BE2C (cell line): Measurements from ENCODE around the gene CDK17.
"Not testable (repeated sequence)": the region's sequence is repeated elsewhere in the genome, so short reads cannot be mapped to it uniquely, and the experiment has no call there.

Experiments used
- DNase-seq: peaks from one replicate; pipeline ENCODE4 v3.0.0-alpha.2; 2020
- H3K27me3 ChIP-seq: fragments of 250-450 bp; sonication (Bioruptor Pico); 2 replicates; pipeline ENCODE4 v1.5.1; 2020; ENCODE audit warnings: mild to moderate bottlenecking
- H3K36me3 ChIP-seq: fragments of 250-450 bp; sonication (Bioruptor Pico); 2 replicates; pipeline ENCODE4 v1.5.1; 2020; ENCODE audit warnings: mild to moderate bottlenecking
- H3K4me1 ChIP-seq: fragments of 250-450 bp; sonication (Bioruptor Pico); 2 replicates; pipeline ENCODE4 v1.5.1; 2020
- H3K4me3 ChIP-seq: 2 replicates; pipeline ENCODE4 v1.5.1; 2011; ENCODE audit warnings: low read depth, low read length
- H3K9me3 ChIP-seq: fragments of 250-450 bp; sonication (Bioruptor Pico); 2 replicates; pipeline ENCODE4 v1.5.1; 2020
- TF ChIP-seq, protein P1 (sequence below): IDR thresholded peaks from 2 replicates; pipeline ENCODE4 v1.5.1; 2012; ENCODE audit warnings: mild to moderate bottlenecking, low read depth, low read length

The CDK17 gene

DNA sequence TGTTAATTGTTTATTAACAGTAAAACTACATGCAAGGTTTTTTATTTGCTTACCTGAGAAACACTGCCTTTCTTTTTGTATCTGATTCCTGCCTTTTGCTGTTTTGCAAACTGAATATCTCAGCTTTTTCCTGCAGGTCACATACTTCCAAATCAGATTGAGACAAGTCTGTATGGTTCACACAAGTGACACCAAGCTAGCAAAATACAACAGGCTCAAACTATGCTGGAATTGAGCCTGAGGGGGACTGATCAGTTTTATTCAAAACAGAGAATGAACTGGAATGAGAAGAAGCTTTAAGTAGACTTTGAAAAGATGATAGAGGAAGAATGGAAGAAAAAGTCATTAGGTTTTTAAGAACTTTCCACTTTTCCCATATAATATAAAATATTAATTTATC is 12.2 kb upstream of the CDK17 start:
- H3K9me3 ChIP-seq: no peaks in the 10 kb centered on the region
- H3K36me3 ChIP-seq: no peaks in the 10 kb centered on the region
- TF ChIP-seq, protein P1, sequence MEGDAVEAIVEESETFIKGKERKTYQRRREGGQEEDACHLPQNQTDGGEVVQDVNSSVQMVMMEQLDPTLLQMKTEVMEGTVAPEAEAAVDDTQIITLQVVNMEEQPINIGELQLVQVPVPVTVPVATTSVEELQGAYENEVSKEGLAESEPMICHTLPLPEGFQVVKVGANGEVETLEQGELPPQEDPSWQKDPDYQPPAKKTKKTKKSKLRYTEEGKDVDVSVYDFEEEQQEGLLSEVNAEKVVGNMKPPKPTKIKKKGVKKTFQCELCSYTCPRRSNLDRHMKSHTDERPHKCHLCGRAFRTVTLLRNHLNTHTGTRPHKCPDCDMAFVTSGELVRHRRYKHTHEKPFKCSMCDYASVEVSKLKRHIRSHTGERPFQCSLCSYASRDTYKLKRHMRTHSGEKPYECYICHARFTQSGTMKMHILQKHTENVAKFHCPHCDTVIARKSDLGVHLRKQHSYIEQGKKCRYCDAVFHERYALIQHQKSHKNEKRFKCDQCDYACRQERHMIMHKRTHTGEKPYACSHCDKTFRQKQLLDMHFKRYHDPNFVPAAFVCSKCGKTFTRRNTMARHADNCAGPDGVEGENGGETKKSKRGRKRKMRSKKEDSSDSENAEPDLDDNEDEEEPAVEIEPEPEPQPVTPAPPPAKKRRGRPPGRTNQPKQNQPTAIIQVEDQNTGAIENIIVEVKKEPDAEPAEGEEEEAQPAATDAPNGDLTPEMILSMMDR: no peak
- no peaks in the 10 kb centered on the region for H3K27me3 ChIP-seq
- DNase-seq: no peak
- no peak overlapping the region for H3K4me3 ChIP-seq
- no peaks in the 10 kb centered on the region for H3K4me1 ChIP-seq

- no peaks in the 10 kb centered on the region for H3K27me3 ChIP-seq
- TF ChIP-seq, protein P1: no peak
- DNase-seq: no peak
- no peaks in the 10 kb centered on the region for H3K4me1 ChIP-seq
- H3K9me3 ChIP-seq: no peaks in the 10 kb centered on the region
- no peak overlapping the region for H3K4me3 ChIP-seq
- no peaks in the 10 kb centered on the region for H3K36me3 ChIP-seq
Observed at GRCh38 chr12:96409731-96410130, 9.5 kb upstream of the CDK17 start.

DNA sequence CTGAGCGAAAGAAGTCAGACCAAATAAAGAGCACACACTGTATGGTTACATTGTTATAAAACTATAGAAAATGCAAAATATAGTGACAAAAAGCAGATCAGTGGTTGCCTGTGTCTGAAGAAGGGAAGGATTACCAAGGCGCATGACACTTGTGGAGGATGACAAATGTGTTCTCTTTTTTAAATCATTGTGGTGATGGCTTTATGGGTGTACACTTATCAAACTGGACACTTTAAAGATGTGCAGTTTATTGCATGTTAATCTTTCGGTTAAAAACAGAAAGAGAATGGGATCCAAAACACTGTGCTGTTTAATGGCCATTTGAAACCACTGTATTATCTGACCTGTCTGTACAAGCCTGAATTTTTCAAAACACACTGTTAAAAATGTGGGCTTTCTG is 8.8 kb upstream of the CDK17 start:
- no peaks in the 10 kb centered on the region for H3K27me3 ChIP-seq
- TF ChIP-seq, protein P1: no peak
- no peaks in the 10 kb centered on the region for H3K36me3 ChIP-seq
- no peak overlapping the region for H3K4me3 ChIP-seq
- H3K9me3 ChIP-seq: no peaks in the 10 kb centered on the region
- DNase-seq: no peak
- H3K4me1 ChIP-seq: no peaks in the 10 kb centered on the region

GRCh38 chr12:96407429-96408097 is 7.3 kb upstream of the CDK17 start:
- not testable (repeated sequence) for H3K9me3 ChIP-seq, H3K27me3 ChIP-seq, H3K4me3 ChIP-seq, H3K4me1 ChIP-seq, DNase-seq, H3K36me3 ChIP-seq

GRCh38 chr12:96404696-96405095 is 4.5 kb upstream of the CDK17 start:
- Histone ChIP-seq H3K36me3 (no peaks in the 10 kb centered on the region), H3K27me3 (no peaks in the 10 kb centered on the region), H3K9me3 (no peaks in the 10 kb centered on the region), H3K4me1 (no peaks in the 10 kb centered on the region), H3K4me3 (no peak overlapping the region)
- TF ChIP-seq, protein P1: no peak
- DNase-seq: no peak

GRCh38 chr12:96403870-96404269 is 3.6 kb upstream of the CDK17 start:
- Histone ChIP-seq H3K9me3 (no peaks in the 10 kb centered on the region), H3K4me1 (no peaks in the 10 kb centered on the region), H3K36me3 (peaks cover 4% of the 10 kb centered on the region; the same call in 1 of the 2 replicates), H3K27me3 (no peaks in the 10 kb centered on the region), H3K4me3 (no peak overlapping the region)
- TF ChIP-seq, protein P1: no peak
- no peak for DNase-seq

GRCh38 chr12:96402522-96402921 is 2.3 kb upstream of the CDK17 start:
- not testable (repeated sequence) for H3K27me3 ChIP-seq, DNase-seq, H3K4me3 ChIP-seq, H3K9me3 ChIP-seq, H3K4me1 ChIP-seq, H3K36me3 ChIP-seq
